ENCODE results near the gene GLCE. TPM values are rescaled to one million over a fixed set of nuclear protein-coding genes. Genes with fewer than 3 reads are reported as not detected.

Gene GLCE
- total RNA-seq, 1 donor: 14.8 TPM

DNA sequence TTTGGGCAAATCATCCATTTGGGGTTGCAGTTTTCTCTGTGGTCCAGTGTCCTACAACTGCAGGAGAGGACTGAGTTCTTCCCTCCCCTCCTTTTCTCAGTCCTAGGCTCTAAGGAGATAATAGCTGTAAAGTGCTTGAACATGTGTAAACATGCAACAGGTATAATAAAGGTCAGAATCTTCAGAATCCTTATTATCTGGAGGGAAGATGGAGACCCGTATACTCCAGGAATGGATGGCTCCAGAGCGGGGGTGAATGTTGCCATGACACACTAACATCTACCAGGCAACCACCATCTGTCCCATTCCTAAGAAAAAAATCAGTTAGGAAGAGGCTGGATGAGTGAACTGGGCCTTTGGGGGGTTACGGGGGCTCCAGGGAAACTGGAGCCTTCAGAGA, 39.7 kb upstream of the GLCE start:
- Histone ChIP-seq H3K27ac (ENCODE audit: low read depth, low read length) (no peak overlapping the region), H3K27me3 (ENCODE audit: insufficient read depth, low read length) (peaks cover 57% of the 10 kb centered on the region), H4K20me1 (ENCODE audit: insufficient read depth, low read length) (no peaks in the 10 kb centered on the region), H3K79me2 (ENCODE audit: insufficient read depth, low read length) (no peaks in the 10 kb centered on the region), H3K36me3 (ENCODE audit: insufficient read depth, low read length) (no peaks in the 10 kb centered on the region), H3K4me2 (ENCODE audit: insufficient read depth, low read length) (no peak overlapping the region), H3K9me3 (ENCODE audit: low read depth, low read length) (no peaks in the 10 kb centered on the region), H3K4me3 (ENCODE audit: insufficient read depth, low read length) (no peak overlapping the region), H3K4me1 (ENCODE audit: insufficient read depth, low read length) (no peaks in the 10 kb centered on the region), H2AFZ (ENCODE audit: low read length) (no peak overlapping the region)
- DNase-seq (ENCODE audit: insufficient read length, low spot score, missing footprints): no peak
- TF ChIP-seq, protein P1, sequence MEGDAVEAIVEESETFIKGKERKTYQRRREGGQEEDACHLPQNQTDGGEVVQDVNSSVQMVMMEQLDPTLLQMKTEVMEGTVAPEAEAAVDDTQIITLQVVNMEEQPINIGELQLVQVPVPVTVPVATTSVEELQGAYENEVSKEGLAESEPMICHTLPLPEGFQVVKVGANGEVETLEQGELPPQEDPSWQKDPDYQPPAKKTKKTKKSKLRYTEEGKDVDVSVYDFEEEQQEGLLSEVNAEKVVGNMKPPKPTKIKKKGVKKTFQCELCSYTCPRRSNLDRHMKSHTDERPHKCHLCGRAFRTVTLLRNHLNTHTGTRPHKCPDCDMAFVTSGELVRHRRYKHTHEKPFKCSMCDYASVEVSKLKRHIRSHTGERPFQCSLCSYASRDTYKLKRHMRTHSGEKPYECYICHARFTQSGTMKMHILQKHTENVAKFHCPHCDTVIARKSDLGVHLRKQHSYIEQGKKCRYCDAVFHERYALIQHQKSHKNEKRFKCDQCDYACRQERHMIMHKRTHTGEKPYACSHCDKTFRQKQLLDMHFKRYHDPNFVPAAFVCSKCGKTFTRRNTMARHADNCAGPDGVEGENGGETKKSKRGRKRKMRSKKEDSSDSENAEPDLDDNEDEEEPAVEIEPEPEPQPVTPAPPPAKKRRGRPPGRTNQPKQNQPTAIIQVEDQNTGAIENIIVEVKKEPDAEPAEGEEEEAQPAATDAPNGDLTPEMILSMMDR (IDR thresholded peaks at IDR 0.05; ENCODE audit: extremely low read depth, low read depth, low read length): no peak

DNA sequence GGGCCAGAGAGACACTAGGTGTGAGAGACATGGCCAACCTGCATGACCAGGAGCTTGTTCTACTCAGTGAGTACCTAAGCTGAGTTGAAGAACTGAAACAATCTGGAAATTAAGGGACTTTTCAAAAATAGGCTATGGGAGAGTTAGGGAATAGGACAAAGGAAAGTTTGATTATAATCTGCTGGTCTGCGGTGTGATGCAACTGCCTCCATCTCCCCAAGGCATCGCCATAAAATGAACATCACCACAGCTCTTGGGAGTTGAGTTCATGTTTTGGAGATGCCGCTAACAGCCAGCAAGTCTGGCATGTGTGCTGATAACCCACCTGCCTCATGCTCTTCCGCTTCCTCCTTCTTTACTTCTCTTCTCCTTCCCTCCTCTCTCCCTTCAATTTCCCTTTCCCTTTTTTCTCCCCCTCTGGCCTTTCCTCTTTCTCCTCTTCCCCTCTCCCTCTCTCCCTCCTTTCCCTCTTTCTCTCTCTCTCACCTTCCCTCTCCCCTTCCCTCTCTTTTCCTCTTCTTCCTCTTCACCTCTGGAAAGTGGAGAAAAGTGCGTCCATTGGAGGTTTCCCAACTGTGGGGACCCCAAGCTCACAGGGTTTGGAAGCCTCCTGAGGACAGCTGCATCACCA, 39.1 kb upstream of the GLCE start:
- Histone ChIP-seq H3K27me3 (ENCODE audit: insufficient read depth, low read length) (peaks cover 52% of the 10 kb centered on the region), H2AFZ (ENCODE audit: low read length) (no peak overlapping the region), H3K4me3 (ENCODE audit: insufficient read depth, low read length) (no peak overlapping the region), H3K4me2 (ENCODE audit: insufficient read depth, low read length) (no peak overlapping the region), H3K4me1 (ENCODE audit: insufficient read depth, low read length) (no peaks in the 10 kb centered on the region), H3K79me2 (ENCODE audit: insufficient read depth, low read length) (no peaks in the 10 kb centered on the region), H3K36me3 (ENCODE audit: insufficient read depth, low read length) (no peaks in the 10 kb centered on the region), H3K9me3 (ENCODE audit: low read depth, low read length) (no peaks in the 10 kb centered on the region), H4K20me1 (ENCODE audit: insufficient read depth, low read length) (no peaks in the 10 kb centered on the region), H3K27ac (ENCODE audit: low read depth, low read length) (no peak overlapping the region)
- TF ChIP-seq, protein P1 (IDR thresholded peaks at IDR 0.05; ENCODE audit: extremely low read depth, low read depth, low read length): no peak
- DNase-seq (ENCODE audit: insufficient read length, low spot score, missing footprints): no peak

DNA sequence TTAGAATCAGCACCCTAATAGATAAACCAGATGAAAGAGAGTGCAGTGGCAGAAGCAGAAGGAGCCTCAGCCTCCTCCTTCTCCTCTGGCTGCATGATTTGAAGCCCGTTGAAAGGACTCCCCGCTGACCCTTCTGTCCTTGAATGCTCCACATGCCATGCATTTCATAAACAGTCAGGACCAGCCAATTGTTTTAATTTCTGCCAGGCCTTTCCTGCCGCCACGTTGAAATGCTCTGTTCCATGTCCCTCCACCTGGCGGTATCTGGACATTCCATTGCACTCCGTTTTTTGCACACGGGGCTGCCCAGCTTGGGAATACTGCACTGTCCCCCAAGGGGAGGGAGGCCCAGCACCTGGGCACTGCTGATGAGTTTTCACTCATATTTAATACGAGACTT, 35.2 kb upstream of the GLCE start:
- Histone ChIP-seq H3K4me1 (ENCODE audit: insufficient read depth, low read length) (peaks cover 6% of the 10 kb centered on the region), H3K9me3 (ENCODE audit: low read depth, low read length) (no peaks in the 10 kb centered on the region), H3K27me3 (ENCODE audit: insufficient read depth, low read length) (peaks cover 19% of the 10 kb centered on the region), H3K4me3 (ENCODE audit: insufficient read depth, low read length) (no peak overlapping the region), H3K4me2 (ENCODE audit: insufficient read depth, low read length) (no peak overlapping the region), H4K20me1 (ENCODE audit: insufficient read depth, low read length) (no peaks in the 10 kb centered on the region), H2AFZ (ENCODE audit: low read length) (no peak overlapping the region), H3K79me2 (ENCODE audit: insufficient read depth, low read length) (no peaks in the 10 kb centered on the region), H3K27ac (ENCODE audit: low read depth, low read length) (no peak overlapping the region), H3K36me3 (ENCODE audit: insufficient read depth, low read length) (no peaks in the 10 kb centered on the region)
- DNase-seq (ENCODE audit: insufficient read length, low spot score, missing footprints): no peak
- TF ChIP-seq, protein P1 (IDR thresholded peaks at IDR 0.05; ENCODE audit: extremely low read depth, low read depth, low read length): no peak

DNA sequence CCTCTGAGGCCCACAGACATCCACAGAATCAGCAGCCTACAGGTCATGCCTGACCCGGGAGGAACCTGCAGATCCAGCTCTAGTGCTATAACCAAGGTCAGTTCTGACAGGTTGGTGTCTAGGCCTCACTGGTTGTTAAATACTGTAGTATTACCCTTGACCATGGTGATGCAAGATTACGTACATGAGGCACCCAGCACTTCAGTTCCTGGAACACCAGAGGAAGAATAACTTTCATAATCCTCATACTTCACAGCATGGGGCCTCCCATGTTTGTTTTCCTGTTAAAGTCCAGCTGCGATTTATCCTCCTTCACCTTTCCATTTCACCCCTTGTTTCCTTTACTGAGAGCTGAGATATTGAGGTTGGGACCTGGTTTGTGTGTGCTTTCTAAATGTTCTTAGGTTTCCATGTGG, 34.4 kb upstream of the GLCE start:
- Histone ChIP-seq H2AFZ (ENCODE audit: low read length) (no peak overlapping the region), H3K4me1 (ENCODE audit: insufficient read depth, low read length) (peaks cover 6% of the 10 kb centered on the region), H3K27me3 (ENCODE audit: insufficient read depth, low read length) (peaks cover 13% of the 10 kb centered on the region), H3K4me3 (ENCODE audit: insufficient read depth, low read length) (no peak overlapping the region), H3K27ac (ENCODE audit: low read depth, low read length) (no peak overlapping the region), H3K36me3 (ENCODE audit: insufficient read depth, low read length) (no peaks in the 10 kb centered on the region), H3K9me3 (ENCODE audit: low read depth, low read length) (no peaks in the 10 kb centered on the region), H3K79me2 (ENCODE audit: insufficient read depth, low read length) (no peaks in the 10 kb centered on the region), H3K4me2 (ENCODE audit: insufficient read depth, low read length) (no peak overlapping the region), H4K20me1 (ENCODE audit: insufficient read depth, low read length) (no peaks in the 10 kb centered on the region)
- TF ChIP-seq, protein P1 (IDR thresholded peaks at IDR 0.05; ENCODE audit: extremely low read depth, low read depth, low read length): no peak
- no peak for DNase-seq (ENCODE audit: insufficient read length, low spot score, missing footprints)
